ENCODE data around the gene ASCL3.

Gene ASCL3

GRCh38 chr11:8942518-8943066, at the start of gene ASCL3:
ASCL3 (minus strand) TSS chr11:8943016; CDS start chr11:8938161, 4,855 bp downstream.
- Histone ChIP-seq H3K36me3 (ENCODE audit: insufficient read depth, low read length) (peaks cover 6% of the 10 kb centered on the region; the same call in 1 of the 2 replicates), H3K79me2 (ENCODE audit: insufficient read depth, low read length) (no peaks in the 10 kb centered on the region), H3K4me3 (ENCODE audit: low read depth, low read length, poor library complexity, severe bottlenecking) (no peak within 1 kb of the TSS), H3K9ac (ENCODE audit: low read length) (no peak within 1 kb of the TSS), H3K4me1 (ENCODE audit: insufficient read depth, low read length, severe bottlenecking) (no peaks in the 10 kb centered on the region), H3K27ac (ENCODE audit: low read depth, low read length, poor library complexity, severe bottlenecking) (no peak within 1 kb of the TSS), H3K9me2 (ENCODE audit: low read depth, low read length) (no peaks in the 10 kb centered on the region), H3K4me2 (ENCODE audit: low read length) (no peak within 1 kb of the TSS), H3K9me3 (ENCODE audit: low read length) (no peaks in the 10 kb centered on the region), H3K27me3 (ENCODE audit: insufficient read depth, low read length) (no peaks in the 10 kb centered on the region), H2AFZ (ENCODE audit: low read length) (no peak within 1 kb of the TSS), H4K20me1 (ENCODE audit: insufficient read depth, low read length) (no peaks in the 10 kb centered on the region), H3F3A (ENCODE audit: insufficient read depth, low read length) (no peaks in the 10 kb centered on the region)
- no peak for TF ChIP-seq CTCF (IDR thresholded peaks at IDR 0.05; ENCODE audit: low read length)
- TF ChIP-seq EZH2 (IDR thresholded peaks at IDR 0.05; ENCODE audit: borderline replicate concordance, low read length), result no peak

GRCh38 chr11:8989453-8989852, 46.6 kb upstream of the ASCL3 start:
- Histone ChIP-seq H4K20me1 (ENCODE audit: insufficient read depth, low read length) (no peaks in the 10 kb centered on the region), H3K9me2 (ENCODE audit: low read depth, low read length) (no peaks in the 10 kb centered on the region), H3K79me2 (ENCODE audit: insufficient read depth, low read length) (no peaks in the 10 kb centered on the region), H3K9me3 (ENCODE audit: low read length) (no peaks in the 10 kb centered on the region), H3F3A (ENCODE audit: insufficient read depth, low read length) (no peaks in the 10 kb centered on the region), H2AFZ (ENCODE audit: low read length) (no peak overlapping the region), H3K4me1 (ENCODE audit: insufficient read depth, low read length, severe bottlenecking) (no peaks in the 10 kb centered on the region), H3K27ac (ENCODE audit: low read depth, low read length, poor library complexity, severe bottlenecking) (no peak overlapping the region), H3K27me3 (ENCODE audit: insufficient read depth, low read length) (no peaks in the 10 kb centered on the region), H3K4me2 (ENCODE audit: low read length) (no peak overlapping the region), H3K4me3 (ENCODE audit: low read depth, low read length, poor library complexity, severe bottlenecking) (no peak overlapping the region), H3K36me3 (ENCODE audit: insufficient read depth, low read length) (no peaks in the 10 kb centered on the region), H3K9ac (ENCODE audit: low read length) (no peak overlapping the region)
- TF ChIP-seq CTCF (IDR thresholded peaks at IDR 0.05; ENCODE audit: low read length), result no peak
- no peak for TF ChIP-seq EZH2 (IDR thresholded peaks at IDR 0.05; ENCODE audit: borderline replicate concordance, low read length)

GRCh38 chr11:8988329-8989234, 45.8 kb upstream of the ASCL3 start:
- Histone ChIP-seq H3K9ac (ENCODE audit: low read length) (no peak overlapping the region), H2AFZ (ENCODE audit: low read length) (no peak overlapping the region), H3K9me3 (ENCODE audit: low read length) (no peaks in the 10 kb centered on the region), H3K9me2 (ENCODE audit: low read depth, low read length) (no peaks in the 10 kb centered on the region), H3K36me3 (ENCODE audit: insufficient read depth, low read length) (no peaks in the 10 kb centered on the region), H3K27ac (ENCODE audit: low read depth, low read length, poor library complexity, severe bottlenecking) (no peak overlapping the region), H3F3A (ENCODE audit: insufficient read depth, low read length) (no peaks in the 10 kb centered on the region), H3K4me1 (ENCODE audit: insufficient read depth, low read length, severe bottlenecking) (no peaks in the 10 kb centered on the region), H3K4me3 (ENCODE audit: low read depth, low read length, poor library complexity, severe bottlenecking) (no peak overlapping the region), H3K79me2 (ENCODE audit: insufficient read depth, low read length) (no peaks in the 10 kb centered on the region), H3K4me2 (ENCODE audit: low read length) (no peak overlapping the region), H4K20me1 (ENCODE audit: insufficient read depth, low read length) (no peaks in the 10 kb centered on the region), H3K27me3 (ENCODE audit: insufficient read depth, low read length) (no peaks in the 10 kb centered on the region)
- TF ChIP-seq CTCF (IDR thresholded peaks at IDR 0.05; ENCODE audit: low read length) (no peak), EZH2 (IDR thresholded peaks at IDR 0.05; ENCODE audit: borderline replicate concordance, low read length) (no peak)

All from OCI-LY1 (cell line).